Nephron (organoid): Measurements from ENCODE around the gene RSRC1.

Experiments
- H3K27ac Mint-ChIP-seq, 3 experiments: 2 replicates each; pipeline ENCODE4 v1.8.0; 2020; ENCODE audit warnings: mixed read lengths in 3 of 3, mild to moderate bottlenecking in 2 of 3, moderate library complexity in 1 of 3
- H3K27me3 Mint-ChIP-seq: 2 replicates; pipeline ENCODE4 v1.8.0; 2021; ENCODE audit warnings: low read depth, mild to moderate bottlenecking, moderate library complexity, mixed read lengths
- H3K36me3 Mint-ChIP-seq: 2 replicates; pipeline ENCODE4 v1.8.0; 2020; ENCODE audit warnings: low read depth, mixed read lengths
- H3K4me1 Mint-ChIP-seq: 2 replicates; pipeline ENCODE4 v1.8.0; 2020; ENCODE audit warnings: mixed read lengths
- H3K4me3 Mint-ChIP-seq, 3 experiments: 2 replicates each; pipeline ENCODE4 v1.8.0; 2020; ENCODE audit warnings: mild to moderate bottlenecking in 3 of 3, mixed read lengths in 3 of 3, moderate library complexity in 2 of 3
- H3K9me3 Mint-ChIP-seq: 2 replicates; pipeline ENCODE4 v1.8.0; 2020; ENCODE audit warnings: mixed read lengths
- TF ChIP-seq, protein P1 (sequence below), 3 experiments: fragments of 200-600 bp; sonication (generic); IDR thresholded peaks; one replicate each; pipeline ENCODE4 v1.5.0; 2021; ENCODE audit warnings: antibody characterized with exemption in 3 of 3; ENCODE audit not compliant: unreplicated experiment in 3 of 3

Gene RSRC1

DNA sequence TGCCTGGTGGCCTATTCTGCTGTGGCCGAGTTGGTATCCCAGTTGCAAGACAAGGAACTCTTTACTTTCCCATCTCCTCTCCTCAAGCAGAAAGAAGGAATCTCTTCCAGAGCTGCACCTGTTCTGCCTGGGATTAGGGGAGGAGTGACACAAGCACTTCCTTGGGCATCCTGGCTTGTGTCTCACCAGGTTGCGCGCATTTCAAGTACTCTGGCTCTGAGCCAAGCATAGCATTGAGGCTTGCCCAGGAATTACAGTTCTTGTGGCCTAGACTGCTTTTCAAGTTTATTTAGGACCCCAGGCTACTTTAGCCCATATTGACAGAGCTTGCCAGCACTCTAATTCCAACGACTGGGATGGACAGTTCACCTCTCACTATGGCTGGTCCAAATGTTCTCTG lies 150.5 kb downstream of the RSRC1 start:
- Mint-ChIP-seq H3K27me3 (no peaks in the 10 kb centered on the region), H3K4me1 (no peaks in the 10 kb centered on the region), H3K27ac (no peak overlapping the region), H3K9me3 (peaks cover 48% of the 10 kb centered on the region), H3K4me3 (no peak overlapping the region), H3K36me3 (peaks cover 44% of the 10 kb centered on the region)
- TF ChIP-seq, protein P1, sequence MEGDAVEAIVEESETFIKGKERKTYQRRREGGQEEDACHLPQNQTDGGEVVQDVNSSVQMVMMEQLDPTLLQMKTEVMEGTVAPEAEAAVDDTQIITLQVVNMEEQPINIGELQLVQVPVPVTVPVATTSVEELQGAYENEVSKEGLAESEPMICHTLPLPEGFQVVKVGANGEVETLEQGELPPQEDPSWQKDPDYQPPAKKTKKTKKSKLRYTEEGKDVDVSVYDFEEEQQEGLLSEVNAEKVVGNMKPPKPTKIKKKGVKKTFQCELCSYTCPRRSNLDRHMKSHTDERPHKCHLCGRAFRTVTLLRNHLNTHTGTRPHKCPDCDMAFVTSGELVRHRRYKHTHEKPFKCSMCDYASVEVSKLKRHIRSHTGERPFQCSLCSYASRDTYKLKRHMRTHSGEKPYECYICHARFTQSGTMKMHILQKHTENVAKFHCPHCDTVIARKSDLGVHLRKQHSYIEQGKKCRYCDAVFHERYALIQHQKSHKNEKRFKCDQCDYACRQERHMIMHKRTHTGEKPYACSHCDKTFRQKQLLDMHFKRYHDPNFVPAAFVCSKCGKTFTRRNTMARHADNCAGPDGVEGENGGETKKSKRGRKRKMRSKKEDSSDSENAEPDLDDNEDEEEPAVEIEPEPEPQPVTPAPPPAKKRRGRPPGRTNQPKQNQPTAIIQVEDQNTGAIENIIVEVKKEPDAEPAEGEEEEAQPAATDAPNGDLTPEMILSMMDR (IDR thresholded peaks at IDR 0.05; ENCODE audit: unreplicated experiment in 3 of 3) = no peak

DNA sequence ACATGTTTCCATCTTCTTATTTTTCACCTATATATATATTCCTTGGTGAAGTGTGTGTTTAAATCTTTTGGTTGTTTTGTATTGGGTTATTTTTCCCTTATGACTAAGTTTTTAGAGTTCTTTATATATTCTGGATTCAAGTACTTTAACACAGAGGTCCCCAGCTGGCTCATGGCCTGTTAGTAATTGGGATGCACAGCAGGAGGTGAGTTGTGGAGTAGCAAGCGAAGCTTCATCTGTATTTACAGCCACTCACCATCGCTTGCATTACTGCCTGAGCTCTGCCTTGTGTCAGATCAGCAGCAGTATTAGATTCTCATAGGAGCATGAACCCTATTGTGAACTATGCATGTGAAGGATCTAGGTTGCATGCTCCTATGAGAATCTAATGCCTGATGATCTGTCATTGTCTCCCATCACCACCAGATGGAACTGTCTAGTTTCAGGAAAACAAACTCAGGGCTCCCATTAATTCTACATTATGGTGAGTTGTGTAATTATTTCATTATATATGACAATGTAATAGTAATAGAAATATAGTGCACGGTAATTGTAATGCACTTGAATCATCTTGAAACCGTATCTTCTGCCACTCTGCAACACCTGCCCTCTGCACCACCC lies 151.6 kb downstream of the RSRC1 start:
- H3K4me1 Mint-ChIP-seq = no peaks in the 10 kb centered on the region
- H3K9me3 Mint-ChIP-seq = peaks cover 40% of the 10 kb centered on the region
- H3K4me3 Mint-ChIP-seq = no peak overlapping the region
- TF ChIP-seq, protein P1 (IDR thresholded peaks at IDR 0.05; ENCODE audit: unreplicated experiment in 3 of 3) = no peak
- peaks cover 33% of the 10 kb centered on the region for H3K36me3 Mint-ChIP-seq
- no peak overlapping the region for H3K27ac Mint-ChIP-seq
- H3K27me3 Mint-ChIP-seq = no peaks in the 10 kb centered on the region

GRCh38 chr3:158264894-158265293 lies 155.0 kb downstream of the RSRC1 start:
- H3K36me3 Mint-ChIP-seq = peaks cover 43% of the 10 kb centered on the region

GRCh38 chr3:158267015-158267414 lies 157.1 kb downstream of the RSRC1 start:
- H3K27me3 Mint-ChIP-seq = no peaks in the 10 kb centered on the region
- TF ChIP-seq, protein P1 (IDR thresholded peaks at IDR 0.05; ENCODE audit: unreplicated experiment in 3 of 3) = no peak
- H3K4me1 Mint-ChIP-seq = no peaks in the 10 kb centered on the region
- no peak overlapping the region for H3K27ac Mint-ChIP-seq
- no peak overlapping the region for H3K4me3 Mint-ChIP-seq
- H3K36me3 Mint-ChIP-seq = peaks cover 28% of the 10 kb centered on the region
- H3K9me3 Mint-ChIP-seq = peaks cover 37% of the 10 kb centered on the region

More at GRCh38 chr3:158264894-158265293, 155.0 kb downstream of the RSRC1 start:
- no peaks in the 10 kb centered on the region for H3K4me1 Mint-ChIP-seq
- H3K27me3 Mint-ChIP-seq = no peaks in the 10 kb centered on the region
- no peak overlapping the region for H3K27ac Mint-ChIP-seq
- H3K4me3 Mint-ChIP-seq = no peak overlapping the region
- TF ChIP-seq, protein P1 (IDR thresholded peaks at IDR 0.05; ENCODE audit: unreplicated experiment in 3 of 3) = no peak
- H3K9me3 Mint-ChIP-seq = peaks cover 38% of the 10 kb centered on the region

GRCh38 chr3:158269942-158270341 lies 160.1 kb downstream of the RSRC1 start:
- H3K27me3 Mint-ChIP-seq = no peaks in the 10 kb centered on the region
- peaks cover 23% of the 10 kb centered on the region for H3K9me3 Mint-ChIP-seq
- H3K4me1 Mint-ChIP-seq = no peaks in the 10 kb centered on the region
- no peak overlapping the region for H3K27ac Mint-ChIP-seq
- H3K36me3 Mint-ChIP-seq = peaks cover 25% of the 10 kb centered on the region
- TF ChIP-seq, protein P1 (IDR thresholded peaks at IDR 0.05; ENCODE audit: unreplicated experiment in 3 of 3) = no peak
- H3K4me3 Mint-ChIP-seq = no peak overlapping the region

DNA sequence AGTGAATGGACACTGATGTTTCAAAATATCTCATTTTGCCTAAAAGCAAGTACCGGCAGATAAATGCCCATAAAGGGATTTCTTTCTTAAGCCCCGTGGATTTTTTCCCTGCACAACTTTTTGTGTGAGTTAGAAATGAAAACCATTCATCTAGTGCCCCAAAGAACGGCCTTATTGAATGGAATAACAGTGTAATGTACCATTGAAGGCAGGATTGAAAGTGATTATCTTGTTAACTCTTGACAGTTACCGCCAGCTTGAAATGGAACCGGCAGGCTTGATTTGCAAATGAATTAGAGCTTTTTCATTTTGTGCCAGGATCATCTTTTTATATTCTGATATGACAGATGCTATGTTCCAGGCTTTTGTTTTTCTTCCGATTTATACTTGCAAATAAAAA lies 162.2 kb downstream of the RSRC1 start:
- TF ChIP-seq, protein P1 (IDR thresholded peaks at IDR 0.05; ENCODE audit: unreplicated experiment in 3 of 3) = no peak
- Mint-ChIP-seq H3K4me3 (no peak overlapping the region), H3K9me3 (peaks cover 11% of the 10 kb centered on the region), H3K4me1 (no peaks in the 10 kb centered on the region), H3K27me3 (no peaks in the 10 kb centered on the region), H3K36me3 (peaks cover 18% of the 10 kb centered on the region), H3K27ac (no peak overlapping the region)
